SH-SY5Y (cell line): Measurements from ENCODE around the gene PBX2.

ENCODE experiments used
- GATA2 ChIP-seq: IDR thresholded peaks from 2 replicates; pipeline ENCODE4 v1.6.1; 2011; ENCODE audit warnings: mild to moderate bottlenecking, low read depth, low read length
- GATA3 ChIP-seq: IDR thresholded peaks from 2 replicates; pipeline ENCODE4 v1.6.1; 2011; ENCODE audit warnings: low read depth, mild to moderate bottlenecking, low read length, moderate library complexity

GRCh38 chr6:32234934-32235333 lies 44.9 kb upstream of the PBX2 start:
- TF ChIP-seq GATA3: no peak
- TF ChIP-seq GATA2: no peak
